H1 (cell line): ENCODE data around the gene UBA5. TPM values are rescaled to one million over a fixed set of nuclear protein-coding genes. Genes with fewer than 3 reads are reported as not detected.

Source experiments
- CTCF ChIA-PET: fragments of 300-600 bp; sonication (Branson Sonifier 250); formaldehyde crosslinking; loops from one replicate; lab custom pipeline; 2021; ENCODE audit not compliant: partially characterized antibody; lab: Charles Lee
- POLR2A ChIA-PET: fragments of 300-600 bp; sonication (Branson Sonifier 250); formaldehyde crosslinking; loops from one replicate; lab custom pipeline; 2021; ENCODE audit warnings: inconsistent platforms; ENCODE audit not compliant: partially characterized antibody; lab: Charles Lee
- DNase-seq, 2 experiments: peaks; one replicate each; pipeline versions ENCODE4 v3.0.0 to v3.0.0-alpha.2; 2010 to 2022; ENCODE audit warnings: low spot score in 2 of 2, low read depth in 1 of 2, mixed read lengths in 1 of 2
- FAIRE-seq: peaks from 2 replicates; lab custom pipeline; 2011; peaks lifted over from hg19 to GRCh38; lab: Jason Lieb, UNC
- H2AFZ ChIP-seq: 2 replicates; pipeline ENCODE4 v1.8.1; 2012; ENCODE audit warnings: low read length, inconsistent platforms
- H2AK5ac ChIP-seq: 2 replicates; pipeline ENCODE4 v1.6.1; 2013; ENCODE audit warnings: low read depth, low read length
- H2BK120ac ChIP-seq: replicated peaks from 2 replicates; pipeline ENCODE3; 2013; ENCODE audit warnings: low read depth, low read length, inconsistent platforms
- H2BK12ac ChIP-seq: 2 replicates; pipeline ENCODE4 v1.6.1; 2013; ENCODE audit warnings: low read depth, low read length
- H2BK15ac ChIP-seq: 2 replicates; pipeline ENCODE4 v1.6.1; 2013; ENCODE audit warnings: low read length
- H2BK20ac ChIP-seq: 2 replicates; pipeline ENCODE4 v1.6.1; 2013; ENCODE audit warnings: low read length
- H2BK5ac ChIP-seq: 2 replicates; pipeline ENCODE4 v1.6.1; 2013; ENCODE audit warnings: low read depth, low read length
- H3K14ac ChIP-seq: 2 replicates; pipeline ENCODE4 v1.6.1; 2013; ENCODE audit warnings: inconsistent platforms; ENCODE audit not compliant: insufficient read length
- H3K18ac ChIP-seq: 2 replicates; pipeline ENCODE4 v1.6.1; 2013; ENCODE audit warnings: low read length; ENCODE audit errors: extremely low read depth
- H3K23ac ChIP-seq: 2 replicates; pipeline ENCODE4 v1.6.1; 2013; ENCODE audit warnings: inconsistent platforms; ENCODE audit not compliant: insufficient read length
- H3K23me2 ChIP-seq: 2 replicates; pipeline ENCODE4 v1.6.1; 2013; ENCODE audit warnings: low read depth, low read length
- H3K27ac ChIP-seq: 2 replicates; pipeline ENCODE4 v1.6.1; 2011; ENCODE audit warnings: low read depth, low read length, inconsistent platforms
- H3K27me3 ChIP-seq, 4 experiments: replicated peaks in 1 of 4; 1 replicate in 1 of 4; 2 replicates in 3 of 4; pipeline versions ENCODE4 v1.6.1 to v1.8.1; 2011 to 2013; ENCODE audit warnings: low read length in 3 of 4, mild to moderate bottlenecking in 3 of 4, inconsistent platforms in 2 of 4, mixed read lengths in 2 of 4, moderate library complexity in 1 of 4; ENCODE audit not compliant: control insufficient read depth in 3 of 4, insufficient read depth in 3 of 4; ENCODE audit errors: extremely low read depth in 1 of 4
- H3K36me3 ChIP-seq, 4 experiments: 2 replicates each; pipeline versions ENCODE4 v1.6.1 to v1.8.1; 2011 to 2013; ENCODE audit warnings: mild to moderate bottlenecking in 4 of 4, low read length in 3 of 4, moderate library complexity in 2 of 4, control low read depth in 1 of 4, inconsistent platforms in 1 of 4; ENCODE audit not compliant: insufficient read depth in 4 of 4, control insufficient read depth in 2 of 4
- H3K4ac ChIP-seq: replicated peaks from 2 replicates; pipeline ENCODE3; 2013; ENCODE audit warnings: low read length, low read depth, mixed read lengths, inconsistent platforms; ENCODE audit not compliant: insufficient read length
- H3K4me1 ChIP-seq, 4 experiments: replicated peaks in 1 of 4; 1 replicate in 1 of 4; 2 replicates in 3 of 4; pipeline versions ENCODE4 v1.6.1 to v1.8.1; 2011 to 2013; ENCODE audit warnings: low read length in 3 of 4, inconsistent platforms in 2 of 4, mixed read lengths in 1 of 4; ENCODE audit not compliant: insufficient read depth in 4 of 4, control insufficient read depth in 3 of 4
- H3K4me2 ChIP-seq, 2 experiments: 2 replicates each; pipeline versions ENCODE4 v1.6.1 to v1.8.1; 2011 to 2013; ENCODE audit warnings: low read depth in 2 of 2, low read length in 2 of 2, control low read depth in 1 of 2, inconsistent platforms in 1 of 2, mild to moderate bottlenecking in 1 of 2; ENCODE audit not compliant: insufficient read depth in 1 of 2
- H3K4me3 ChIP-seq, 4 experiments: fragments of 200-600, 300-600 bp in 1 of 4; sonication (generic), shearing (Covaris generic), sonication (Bioruptor Twin) in 1 of 4; 2 replicates each; pipeline versions ENCODE4 v1.5.1 to v1.8.1; 2011 to 2016; ENCODE audit warnings: low read length in 4 of 4, low read depth in 3 of 4, control low read depth in 2 of 4, inconsistent platforms in 2 of 4, mild to moderate bottlenecking in 2 of 4, mixed read lengths in 1 of 4, moderate library complexity in 1 of 4; ENCODE audit not compliant: insufficient read depth in 2 of 4; ENCODE audit errors: extremely low read depth in 1 of 4
- H3K56ac ChIP-seq: replicated peaks from 2 replicates; pipeline ENCODE3; 2013; ENCODE audit warnings: low read depth, mild to moderate bottlenecking, mixed read lengths, low read length, inconsistent platforms; ENCODE audit not compliant: insufficient read length
- H3K79me1 ChIP-seq: 2 replicates; pipeline ENCODE4 v1.6.1; 2013; ENCODE audit warnings: low read depth, low read length, control low read depth
- H3K79me2 ChIP-seq, 2 experiments: 2 replicates each; pipeline versions ENCODE4 v1.6.1 to v1.8.1; 2012 to 2013; ENCODE audit warnings: low read length in 2 of 2, mild to moderate bottlenecking in 2 of 2, inconsistent platforms in 1 of 2; ENCODE audit not compliant: insufficient read depth in 2 of 2, control insufficient read depth in 1 of 2
- H3K9ac ChIP-seq, 4 experiments: replicated peaks in 1 of 4; 1 replicate in 1 of 4; 2 replicates in 3 of 4; pipeline versions ENCODE4 v1.6.1 to v1.8.1; 2011 to 2013; ENCODE audit warnings: low read depth in 3 of 4, low read length in 3 of 4, control low read depth in 2 of 4, mild to moderate bottlenecking in 2 of 4, moderate library complexity in 2 of 4, inconsistent platforms in 1 of 4; ENCODE audit errors: extremely low read depth in 1 of 4
- H3K9me3 ChIP-seq, 2 experiments: 2 replicates each; pipeline versions ENCODE4 v1.6.1 to v1.8.1; 2012 to 2013; ENCODE audit warnings: mild to moderate bottlenecking in 2 of 2, moderate library complexity in 2 of 2, control low read depth in 1 of 2, inconsistent platforms in 1 of 2, low read depth in 1 of 2, low read length in 1 of 2, mixed read lengths in 1 of 2; ENCODE audit not compliant: insufficient read depth in 2 of 2
- H4K20me1 ChIP-seq, 2 experiments: replicated peaks in 1 of 2; 2 replicates each; pipeline versions ENCODE3 to v1.8.1; 2011 to 2013; ENCODE audit warnings: inconsistent platforms in 2 of 2, low read length in 2 of 2, mild to moderate bottlenecking in 1 of 2; ENCODE audit not compliant: insufficient read depth in 2 of 2, control insufficient read depth in 1 of 2
- H4K5ac ChIP-seq: 2 replicates; pipeline ENCODE4 v1.6.1; 2013; ENCODE audit warnings: low read length, low read depth, mixed read lengths, inconsistent platforms; ENCODE audit not compliant: insufficient read length
- H4K8ac ChIP-seq: 2 replicates; pipeline ENCODE4 v1.8.0; 2013; ENCODE audit warnings: mild to moderate bottlenecking, moderate library complexity, low read length, inconsistent platforms; ENCODE audit not compliant: insufficient read depth; ENCODE audit errors: extremely low read depth
- H4K91ac ChIP-seq: replicated peaks from 2 replicates; pipeline ENCODE3; 2013; ENCODE audit warnings: low read length, mixed read lengths, inconsistent platforms; ENCODE audit not compliant: insufficient read length
- JUND ChIP-seq: IDR thresholded peaks from 2 replicates; pipeline ENCODE4 v1.6.1; 2011; ENCODE audit warnings: mild to moderate bottlenecking, improper control_type of control experiment, low read length
- POLR2A ChIP-seq, 2 experiments: IDR thresholded peaks; 1 replicate in 1 of 2; 2 replicates in 1 of 2; pipeline ENCODE4 v1.6.1; 2011; ENCODE audit warnings: low read depth in 2 of 2, low read length in 2 of 2, mild to moderate bottlenecking in 2 of 2; ENCODE audit errors: control extremely low read depth in 1 of 2
- TAF1 ChIP-seq: IDR thresholded peaks from 2 replicates; pipeline ENCODE4 v1.6.1; 2011; ENCODE audit warnings: mild to moderate bottlenecking, low read depth, low read length
- whole genome bisulfite sequencing, 2 experiments: shearing (Covaris generic) in 1 of 2; methylation state at CpG; one replicate each; pipeline versions ENCODE4 v1.1.6 to v1.1.7; 2013 to 2015; ENCODE audit warnings: low lambda C conversion rate in 2 of 2, mixed read lengths in 2 of 2, inconsistent platforms in 1 of 2, low coverage in 1 of 2, missing lambda C conversion rate in 1 of 2; ENCODE audit not compliant: insufficient replicate concordance in 2 of 2, insufficient coverage in 1 of 2, insufficient read length in 1 of 2; ENCODE audit errors: extremely low coverage in 1 of 2, missing lambda C conversion rate in 1 of 2; 5-methylcytosine and 5-hydroxymethylcytosine counted together
- polyA plus RNA-seq, 7 experiments: library from polyadenylated mRNA; depleted of rRNA in 3 of 7; stranded (reverse) in 5 of 7; unstranded in 2 of 7; fragments of >200 nt in 5 of 7; fragments of 200-250 nt in 2 of 7; gene quantifications; 1 replicate in 5 of 7; 2 replicates in 1 of 7; 4 replicates in 1 of 7; pipeline versions ENCODE4 v1.2.1 to v1.2.3, GENCODE V29; 2011 to 2013; ENCODE audit warnings: missing spikeins in 2 of 7, mixed read lengths in 2 of 7
- total RNA-seq: library from RNA; stranded (reverse); fragmentation: NEBNext Ultra II Directional; extraction: Animal tissue kit (Norgen Biotek cat#: 25700); gene quantifications from 2 replicates; pipeline ENCODE4 v1.2.1, GENCODE V29; 2021

Gene UBA5
- total and polyA plus RNA-seq, 2 of the 8 experiments (the other 6 are each of a cell fraction or from before 2014, with no cell fraction given), result 11.0 to 28.0 TPM

GRCh38 chr3:132626955-132627354, 33.2 kb upstream of the UBA5 start:
- 0 out of 3 replicates have a peak, but pooled peaks of 1 of the 2 experiments have one; percentile 35 for TF ChIP-seq POLR2A (IDR thresholded peaks at IDR 0.05; ENCODE audit: control extremely low read depth in 1 of 2, low read depth in 2 of 2, low read length in 2 of 2)
- TF ChIP-seq TAF1, result 0 out of 2 replicates have a peak, but pooled peaks have one; percentile 31
- no peak for TF ChIP-seq JUND
- H4K8ac ChIP-seq, result no peak overlapping the region
- H3K27ac ChIP-seq, result no peak overlapping the region
- H4K5ac ChIP-seq, result peak overlapping the region; percentile 68
- H2BK5ac ChIP-seq, result peak overlapping the region; percentile 73; the same call in 1 of the 2 replicates
- H3K4me1 ChIP-seq, result no peaks in the 10 kb centered on the region; a peak in 1 of 7 replicates
- H2BK15ac ChIP-seq, result no peak overlapping the region
- no peak overlapping the region for H2AFZ ChIP-seq
- no peak overlapping the region for H4K91ac ChIP-seq
- H3K23ac ChIP-seq, result no peak overlapping the region
- POLR2A ChIA-PET, result interaction anchor here (1.5 kb wide), 1 partner anchor 72 kb away, joined by 4 read pairs; no protein-coding TSS in a partner anchor
- H3K14ac ChIP-seq, result no peak overlapping the region
- H3K4me2 ChIP-seq, result no peak overlapping the region
- H3K4me3 ChIP-seq, result no peak overlapping the region
- H3K9ac ChIP-seq, result no peak overlapping the region
- 74% methylated on average over 6 of the region's 6 CpGs; no CpG with 5 or more reads in 1 of the 2 experiments for WGBS, 2 experiments
- no peak overlapping the region for H3K4ac ChIP-seq
- CTCF ChIA-PET, result interaction anchor here (1.0 to 2.5 kb wide), 5 partner anchors 15 to 100 kb away, joined by 3 to 11 read pairs (median 3); no protein-coding TSS in a partner anchor
- FAIRE-seq (no peak), DNase-seq (peak in 1 of 2 experiments; percentile 53)
- no peaks in the 10 kb centered on the region for H3K79me1 ChIP-seq
- H3K79me2 ChIP-seq, result no peaks in the 10 kb centered on the region
- H3K56ac ChIP-seq, result no peak overlapping the region
- peaks cover 0 to 10% (median 0%) of the 10 kb centered on the region in 4 experiments; a peak in 1 of 8 replicates for H3K36me3 ChIP-seq
- H3K27me3 ChIP-seq, result no peaks in the 10 kb centered on the region
- no peak overlapping the region; the same call in 1 of the 2 replicates for H3K18ac ChIP-seq
- H4K20me1 ChIP-seq, result no peaks in the 10 kb centered on the region
- no peak overlapping the region for H2BK20ac ChIP-seq
- no peaks in the 10 kb centered on the region for H3K23me2 ChIP-seq
- H3K9me3 ChIP-seq, result no peaks in the 10 kb centered on the region
- no peak overlapping the region for H2BK120ac ChIP-seq
- no peak overlapping the region for H2BK12ac ChIP-seq
- H2AK5ac ChIP-seq, result no peak overlapping the region
